ENCODE measurements around the gene ZSWIM6. TPM values are rescaled to one million over a fixed set of nuclear protein-coding genes. Genes with fewer than 3 reads are reported as not detected.
A peak's percentile ranks its signal among the peaks of the same experiment; 100 is the strongest.

The ZSWIM6 gene
- total RNA-seq = 10 to 100 TPM in 3 of 4 donors, 1 to 10 TPM in 1; 7.8 to 25.5 (median 21.0) TPM

GRCh38 chr5:61331407-61332357 lies at the start of gene ZSWIM6:
ZSWIM6 (plus strand) TSS chr5:61332258; CDS start chr5:61332273, 15 bp downstream.
- H3K36me3 ChIP-seq = no peaks in the 10 kb centered on the region
- no peaks in the 10 kb centered on the region for H3K9me3 ChIP-seq
- no peaks in the 10 kb centered on the region for H3K27me3 ChIP-seq
- WGBS, 2 donors (ENCODE audit: low coverage in 1 of 2) = 0% methylated on average over 58 of the region's 91 CpGs; no CpG with 5 or more reads in 1 of the 2 donors
- peak within 1 kb of the TSS; percentile 78 to 94 (median 87) for H3K4me3 ChIP-seq
- peak; percentile 100 for DNase-seq
- in situ Hi-C loops (cut with MboI; ENCODE audit: low pct_ligation_motif_present in 1 of 4, low pct_unique_long_range_greater_than_20kb in 1 of 4, low sequenced_read_pairs in 3 of 4) (loop anchor here in 2 of 4 donors (25.0 kb wide), 3 partner anchors 169 to 394 kb away; partner anchors contain the start of genes ERCC8 (in 1 of the 2), NDUFAF2 (in 1 of the 2) and SMIM15 (in 1 of the 2)), intact Hi-C loops (cut with DNase I; ENCODE audit: low total_unique reads) (loop anchor here (2.0 to 10.0 kb wide), 3 partner anchors 76 to 303 kb away; partner anchors contain the start of gene SMIM15)
- H3K27ac ChIP-seq = peak within 1 kb of the TSS; percentile 91 to 99 (median 98)
- peaks cover 19 to 50% (median 38%) of the 10 kb centered on the region in 4 donors for H3K4me1 ChIP-seq
- peak; percentile 100 for TF ChIP-seq POLR2AphosphoS5 (IDR thresholded peaks at IDR 0.05)
- TF ChIP-seq EP300 (IDR thresholded peaks at IDR 0.05; ENCODE audit: low read depth) = no peak
- TF ChIP-seq POLR2A (IDR thresholded peaks at IDR 0.05) = peak; percentile 95
- TF ChIP-seq, protein P1, sequence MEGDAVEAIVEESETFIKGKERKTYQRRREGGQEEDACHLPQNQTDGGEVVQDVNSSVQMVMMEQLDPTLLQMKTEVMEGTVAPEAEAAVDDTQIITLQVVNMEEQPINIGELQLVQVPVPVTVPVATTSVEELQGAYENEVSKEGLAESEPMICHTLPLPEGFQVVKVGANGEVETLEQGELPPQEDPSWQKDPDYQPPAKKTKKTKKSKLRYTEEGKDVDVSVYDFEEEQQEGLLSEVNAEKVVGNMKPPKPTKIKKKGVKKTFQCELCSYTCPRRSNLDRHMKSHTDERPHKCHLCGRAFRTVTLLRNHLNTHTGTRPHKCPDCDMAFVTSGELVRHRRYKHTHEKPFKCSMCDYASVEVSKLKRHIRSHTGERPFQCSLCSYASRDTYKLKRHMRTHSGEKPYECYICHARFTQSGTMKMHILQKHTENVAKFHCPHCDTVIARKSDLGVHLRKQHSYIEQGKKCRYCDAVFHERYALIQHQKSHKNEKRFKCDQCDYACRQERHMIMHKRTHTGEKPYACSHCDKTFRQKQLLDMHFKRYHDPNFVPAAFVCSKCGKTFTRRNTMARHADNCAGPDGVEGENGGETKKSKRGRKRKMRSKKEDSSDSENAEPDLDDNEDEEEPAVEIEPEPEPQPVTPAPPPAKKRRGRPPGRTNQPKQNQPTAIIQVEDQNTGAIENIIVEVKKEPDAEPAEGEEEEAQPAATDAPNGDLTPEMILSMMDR (IDR thresholded peaks at IDR 0.05) = no peak

- TF ChIP-seq POLR2A (IDR thresholded peaks at IDR 0.05) = no peak
- TF ChIP-seq, protein P1 (IDR thresholded peaks at IDR 0.05) = no peak
- TF ChIP-seq EP300 (IDR thresholded peaks at IDR 0.05; ENCODE audit: low read depth) = no peak
- TF ChIP-seq POLR2AphosphoS5 (IDR thresholded peaks at IDR 0.05) = no peak
- peaks cover 0 to 5% of the 10 kb centered on the region in 2 donors for H3K9me3 ChIP-seq
- intact Hi-C loops (cut with DNase I; ENCODE audit: low total_unique reads) = no loop called here
- no peaks in the 10 kb centered on the region for H3K36me3 ChIP-seq
- in situ Hi-C loops (cut with MboI; ENCODE audit: low pct_ligation_motif_present in 1 of 4, low pct_unique_long_range_greater_than_20kb in 1 of 4, low sequenced_read_pairs in 3 of 4) = no loop called here
- WGBS, 2 donors (ENCODE audit: low coverage in 1 of 2) = 92 to 94% methylated on average over 3 of the region's 3 CpGs
- DNase-seq = no peak
- no peaks in the 10 kb centered on the region for H3K27me3 ChIP-seq
- H3K4me1 ChIP-seq = peaks cover 3 to 29% (median 17%) of the 10 kb centered on the region in 4 donors
- no peak overlapping the region for H3K4me3 ChIP-seq
- no peak overlapping the region for H3K27ac ChIP-seq
These were observed 48.6 kb upstream of the ZSWIM6 start for GRCh38 chr5:61283471-61283870.

DNA sequence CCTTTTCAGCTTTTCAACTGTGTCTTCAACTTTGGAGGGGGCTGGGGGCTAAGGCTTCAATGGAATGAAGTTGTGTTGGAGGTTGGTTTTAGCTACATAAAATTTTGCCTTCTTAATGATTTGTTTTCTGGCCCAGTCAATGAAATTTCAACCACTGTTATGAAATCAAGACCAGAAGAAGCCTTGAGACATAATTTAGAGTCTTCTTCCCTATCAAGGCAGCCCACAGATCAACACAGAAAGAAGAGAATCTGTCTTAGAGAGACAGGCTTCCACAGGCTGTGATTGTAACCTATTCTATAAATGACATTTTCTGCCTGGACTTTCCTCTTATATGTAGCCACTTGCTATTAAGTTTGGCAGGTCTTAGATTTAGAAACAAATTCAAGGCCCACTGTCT lies 46.5 kb upstream of the ZSWIM6 start:
- Histone ChIP-seq H3K27ac (no peak overlapping the region), H3K4me3 (no peak overlapping the region), H3K4me1 (peaks cover 7 to 32% (median 16%) of the 10 kb centered on the region in 4 donors), H3K36me3 (no peaks in the 10 kb centered on the region), H3K9me3 (peaks cover 0 to 5% of the 10 kb centered on the region in 2 donors), H3K27me3 (no peaks in the 10 kb centered on the region)
- in situ Hi-C loops (cut with MboI; ENCODE audit: low pct_ligation_motif_present in 1 of 4, low pct_unique_long_range_greater_than_20kb in 1 of 4, low sequenced_read_pairs in 3 of 4) = no loop called here
- intact Hi-C loops (cut with DNase I; ENCODE audit: low total_unique reads) = no loop called here
- TF ChIP-seq POLR2A (IDR thresholded peaks at IDR 0.05) (no peak), EP300 (IDR thresholded peaks at IDR 0.05; ENCODE audit: low read depth) (no peak), POLR2AphosphoS5 (IDR thresholded peaks at IDR 0.05) (no peak)
- TF ChIP-seq, protein P1 (IDR thresholded peaks at IDR 0.05) = no peak
- no peak for DNase-seq

- no peak for TF ChIP-seq POLR2A (IDR thresholded peaks at IDR 0.05)
- no peaks in the 10 kb centered on the region for H3K27me3 ChIP-seq
- WGBS, 2 donors (ENCODE audit: low coverage in 1 of 2) = 65 to 75% methylated on average over 4 to 5 of the region's 5 CpGs
- peaks cover 6 to 35% (median 18%) of the 10 kb centered on the region in 4 donors for H3K4me1 ChIP-seq
- H3K4me3 ChIP-seq = no peak overlapping the region
- in situ Hi-C loops (cut with MboI; ENCODE audit: low pct_ligation_motif_present in 1 of 4, low pct_unique_long_range_greater_than_20kb in 1 of 4, low sequenced_read_pairs in 3 of 4) (no loop called here), intact Hi-C loops (cut with DNase I; ENCODE audit: low total_unique reads) (no loop called here)
- no peak for DNase-seq
- H3K36me3 ChIP-seq = no peaks in the 10 kb centered on the region
- peak overlapping the region in 1 of 4 donors; percentile 23 for H3K27ac ChIP-seq
- H3K9me3 ChIP-seq = peaks cover 0 to 5% of the 10 kb centered on the region in 2 donors
These were observed 45.5 kb upstream of the ZSWIM6 start for GRCh38 chr5:61286446-61287132.

All from transverse colon (tissue), 4 donors.